ENCODE measurements around the gene KBTBD12. TPM values are rescaled to one million over a fixed set of nuclear protein-coding genes. Genes with fewer than 3 reads are reported as not detected.

KBTBD12 gene
- total and polyA plus RNA-seq, 2 donors (not counting 1 experiment from before 2014, with no cell fraction given), result not detected

- TF ChIP-seq CTCF (conservative IDR thresholded peaks at IDR 0.05 in 1 of 2, IDR thresholded peaks at IDR 0.05 in 1 of 2; ENCODE audit: low read depth in 1 of 2, low read length in 2 of 2) (no peak), EZH2 (IDR thresholded peaks at IDR 0.05; ENCODE audit: low read length, missing control alignments) (no peak)
- no peak overlapping the region for H3K9ac ChIP-seq (ENCODE audit: insufficient read depth, low read length)
- no peak overlapping the region for H3K4me3 ChIP-seq (replicated peaks in 1 of 4; ENCODE audit: control extremely low read depth in 1 of 4, insufficient read depth in 1 of 4, low read depth in 3 of 4, low read length in 4 of 4)
- no peak overlapping the region for H3K27ac ChIP-seq (ENCODE audit: insufficient read depth, low read length)
- no peak overlapping the region for H3K4me2 ChIP-seq (ENCODE audit: extremely low read depth, insufficient read depth, low read length)
- no peaks in the 10 kb centered on the region for H3K4me1 ChIP-seq (ENCODE audit: control insufficient read depth, extremely low read depth, insufficient read depth, low read length)
- H3K36me3 ChIP-seq (ENCODE audit: control insufficient read depth, insufficient read depth, low read length), result no peaks in the 10 kb centered on the region
- H2AFZ ChIP-seq (ENCODE audit: low read length), result no peak overlapping the region
- no peaks in the 10 kb centered on the region for H3K79me2 ChIP-seq (ENCODE audit: control insufficient read depth, insufficient read depth, low read length)
- no peaks in the 10 kb centered on the region for H4K20me1 ChIP-seq (ENCODE audit: control insufficient read depth, extremely low read depth, insufficient read depth, low read length)
- H3K27me3 ChIP-seq (ENCODE audit: control insufficient read depth, insufficient read depth, low read length), result no peaks in the 10 kb centered on the region
- DNase-seq (ENCODE audit: low read depth in 2 of 2), result no peak
- H3K9me3 ChIP-seq (ENCODE audit: control insufficient read depth, insufficient read depth, low read depth, low read length), result no peaks in the 10 kb centered on the region
Observed at GRCh38 chr3:127886956-127887231, 28.1 kb upstream of the KBTBD12 start.

GRCh38 chr3:127887321-127887720, 27.7 kb upstream of the KBTBD12 start:
- no peak overlapping the region for H3K9ac ChIP-seq (ENCODE audit: insufficient read depth, low read length)
- H3K9me3 ChIP-seq (ENCODE audit: control insufficient read depth, insufficient read depth, low read depth, low read length), result no peaks in the 10 kb centered on the region
- no peaks in the 10 kb centered on the region for H3K36me3 ChIP-seq (ENCODE audit: control insufficient read depth, insufficient read depth, low read length)
- no peaks in the 10 kb centered on the region for H3K27me3 ChIP-seq (ENCODE audit: control insufficient read depth, insufficient read depth, low read length)
- no peaks in the 10 kb centered on the region for H3K79me2 ChIP-seq (ENCODE audit: control insufficient read depth, insufficient read depth, low read length)
- H4K20me1 ChIP-seq (ENCODE audit: control insufficient read depth, extremely low read depth, insufficient read depth, low read length), result no peaks in the 10 kb centered on the region
- DNase-seq (ENCODE audit: low read depth in 2 of 2), result peak in 1 of 2 donors; percentile 52
- H3K4me1 ChIP-seq (ENCODE audit: control insufficient read depth, extremely low read depth, insufficient read depth, low read length), result no peaks in the 10 kb centered on the region
- no peak overlapping the region for H3K4me3 ChIP-seq (replicated peaks in 1 of 4; ENCODE audit: control extremely low read depth in 1 of 4, insufficient read depth in 1 of 4, low read depth in 3 of 4, low read length in 4 of 4)
- TF ChIP-seq CTCF (conservative IDR thresholded peaks at IDR 0.05 in 1 of 2, IDR thresholded peaks at IDR 0.05 in 1 of 2; ENCODE audit: low read depth in 1 of 2, low read length in 2 of 2) (no peak), EZH2 (IDR thresholded peaks at IDR 0.05; ENCODE audit: low read length, missing control alignments) (no peak)
- H3K27ac ChIP-seq (ENCODE audit: insufficient read depth, low read length), result no peak overlapping the region
- no peak overlapping the region for H3K4me2 ChIP-seq (ENCODE audit: extremely low read depth, insufficient read depth, low read length)
- no peak overlapping the region for H2AFZ ChIP-seq (ENCODE audit: low read length)

- TF ChIP-seq EZH2 (IDR thresholded peaks at IDR 0.05; ENCODE audit: low read length, missing control alignments), result no peak
- no peak for TF ChIP-seq CTCF (conservative IDR thresholded peaks at IDR 0.05 in 1 of 2, IDR thresholded peaks at IDR 0.05 in 1 of 2; ENCODE audit: low read depth in 1 of 2, low read length in 2 of 2)
Observed at GRCh38 chr3:127888156-127888555, 26.9 kb upstream of the KBTBD12 start.

More at GRCh38 chr3:127888156-127888555, 26.9 kb upstream of the KBTBD12 start:
- Histone ChIP-seq H3K36me3 (ENCODE audit: control insufficient read depth, insufficient read depth, low read length) (no peaks in the 10 kb centered on the region), H3K4me3 (replicated peaks in 1 of 4; ENCODE audit: control extremely low read depth in 1 of 4, insufficient read depth in 1 of 4, low read depth in 3 of 4, low read length in 4 of 4) (no peak overlapping the region), H3K79me2 (ENCODE audit: control insufficient read depth, insufficient read depth, low read length) (no peaks in the 10 kb centered on the region), H3K4me1 (ENCODE audit: control insufficient read depth, extremely low read depth, insufficient read depth, low read length) (no peaks in the 10 kb centered on the region), H3K4me2 (ENCODE audit: extremely low read depth, insufficient read depth, low read length) (no peak overlapping the region), H2AFZ (ENCODE audit: low read length) (no peak overlapping the region), H4K20me1 (ENCODE audit: control insufficient read depth, extremely low read depth, insufficient read depth, low read length) (no peaks in the 10 kb centered on the region), H3K9ac (ENCODE audit: insufficient read depth, low read length) (no peak overlapping the region), H3K27me3 (ENCODE audit: control insufficient read depth, insufficient read depth, low read length) (no peaks in the 10 kb centered on the region), H3K9me3 (ENCODE audit: control insufficient read depth, insufficient read depth, low read depth, low read length) (no peaks in the 10 kb centered on the region), H3K27ac (ENCODE audit: insufficient read depth, low read length) (no peak overlapping the region)
- no peak for DNase-seq (ENCODE audit: low read depth in 2 of 2)

Measured in fibroblast of lung (primary cell).